ENCODE measurements around the gene AUNIP. TPM values are rescaled to one million over a fixed set of nuclear protein-coding genes. Genes with fewer than 3 reads are reported as not detected.

Gene AUNIP
- total RNA-seq, 4 donors from 2014 or later = 0.26 to 0.89 (median 0.49) TPM; not detected in 1

GRCh38 chr1:25862785-25863485 is 3.7 kb upstream of the AUNIP start:
- DNase-seq (ENCODE audit: low spot score in 2 of 2) = no peak
- Histone ChIP-seq H3K4me1 (peaks cover 44% of the 10 kb centered on the region), H3K9me3 (no peaks in the 10 kb centered on the region), H3K27ac (no peak overlapping the region), H3K27me3 (no peaks in the 10 kb centered on the region), H3K4me3 (no peak overlapping the region), H3K36me3 (peaks cover 15% of the 10 kb centered on the region)
- TF ChIP-seq POLR2A (IDR thresholded peaks at IDR 0.05) = no peak
- TF ChIP-seq POLR2AphosphoS5 (IDR thresholded peaks at IDR 0.05) = no peak
- TF ChIP-seq EP300 (IDR thresholded peaks at IDR 0.05) = no peak
- WGBS = 77% methylated on average over 20 of the region's 20 CpGs

- no peak for DNase-seq (ENCODE audit: low spot score in 2 of 2)
- H3K27ac ChIP-seq = no peak overlapping the region
- peaks cover 37% of the 10 kb centered on the region for H3K4me1 ChIP-seq
- TF ChIP-seq POLR2A (IDR thresholded peaks at IDR 0.05) = no peak
- no peak for TF ChIP-seq CTCF (IDR thresholded peaks at IDR 0.05)
- TF ChIP-seq EP300 (IDR thresholded peaks at IDR 0.05) = no peak
- no peak overlapping the region for H3K4me3 ChIP-seq
- no peaks in the 10 kb centered on the region for H3K27me3 ChIP-seq
- no peaks in the 10 kb centered on the region for H3K9me3 ChIP-seq
- peaks cover 15% of the 10 kb centered on the region for H3K36me3 ChIP-seq
- 81% methylated on average over 16 of the region's 16 CpGs for WGBS
Observed at GRCh38 chr1:25861316-25862286, 2.3 kb upstream of the AUNIP start.

GRCh38 chr1:25858494-25858893 is 763 bp downstream of the AUNIP start:
- TF ChIP-seq CTCF (IDR thresholded peaks at IDR 0.05) = no peak
- no peak for TF ChIP-seq POLR2A (IDR thresholded peaks at IDR 0.05)
- TF ChIP-seq EP300 (IDR thresholded peaks at IDR 0.05) = no peak
- TF ChIP-seq POLR2AphosphoS5 (IDR thresholded peaks at IDR 0.05) = no peak
- DNase-seq (ENCODE audit: low spot score in 2 of 2) = no peak
- Histone ChIP-seq H3K36me3 (peaks cover 13% of the 10 kb centered on the region), H3K9me3 (no peaks in the 10 kb centered on the region), H3K27me3 (no peaks in the 10 kb centered on the region), H3K27ac (no peak overlapping the region), H3K4me3 (peak overlapping the region; percentile 60), H3K4me1 (peaks cover 34% of the 10 kb centered on the region)
- WGBS = 43% methylated on average over 7 of the region's 7 CpGs

GRCh38 chr1:25856856-25857255 is 2.4 kb downstream of the AUNIP start:
- H3K36me3 ChIP-seq = no peaks in the 10 kb centered on the region
- no peak overlapping the region for H3K4me3 ChIP-seq
- H3K4me1 ChIP-seq = peaks cover 23% of the 10 kb centered on the region
- WGBS = 82% methylated on average over 11 of the region's 11 CpGs
- DNase-seq (ENCODE audit: low spot score in 2 of 2) = no peak
- no peaks in the 10 kb centered on the region for H3K27me3 ChIP-seq
- TF ChIP-seq POLR2AphosphoS5 (IDR thresholded peaks at IDR 0.05) = no peak
- TF ChIP-seq EP300 (IDR thresholded peaks at IDR 0.05) = no peak
- no peak for TF ChIP-seq POLR2A (IDR thresholded peaks at IDR 0.05)
- H3K9me3 ChIP-seq = no peaks in the 10 kb centered on the region
- no peak overlapping the region for H3K27ac ChIP-seq

GRCh38 chr1:25854554-25854953 is 4.7 kb downstream of the AUNIP start:
- 82% methylated on average over 2 of the region's 2 CpGs for whole genome bisulfite sequencing
- no peak overlapping the region for H3K4me3 ChIP-seq
- H3K36me3 ChIP-seq = no peaks in the 10 kb centered on the region
- peaks cover 12% of the 10 kb centered on the region for H3K4me1 ChIP-seq
- H3K27me3 ChIP-seq = no peaks in the 10 kb centered on the region
- DNase-seq (ENCODE audit: low spot score in 2 of 2) = no peak
- no peaks in the 10 kb centered on the region for H3K9me3 ChIP-seq
- no peak for TF ChIP-seq POLR2A (IDR thresholded peaks at IDR 0.05)
- TF ChIP-seq CTCF (IDR thresholded peaks at IDR 0.05) = no peak
- TF ChIP-seq POLR2AphosphoS5 (IDR thresholded peaks at IDR 0.05) = no peak
- no peak for TF ChIP-seq EP300 (IDR thresholded peaks at IDR 0.05)
- no peak overlapping the region for H3K27ac ChIP-seq

GRCh38 chr1:25848531-25848930 is 10.7 kb downstream of the AUNIP start:
- no peak for TF ChIP-seq EP300 (IDR thresholded peaks at IDR 0.05)
- no peak for TF ChIP-seq CTCF (IDR thresholded peaks at IDR 0.05)
- no peak for TF ChIP-seq POLR2A (IDR thresholded peaks at IDR 0.05)
- TF ChIP-seq POLR2AphosphoS5 (IDR thresholded peaks at IDR 0.05) = no peak
- H3K27ac ChIP-seq = no peak overlapping the region
- DNase-seq (ENCODE audit: low spot score in 2 of 2) = no peak
- no peaks in the 10 kb centered on the region for H3K36me3 ChIP-seq
- 36% methylated on average over 1 of the region's 1 CpG for WGBS
- H3K4me3 ChIP-seq = no peak overlapping the region
- no peaks in the 10 kb centered on the region for H3K27me3 ChIP-seq
- H3K9me3 ChIP-seq = no peaks in the 10 kb centered on the region
- H3K4me1 ChIP-seq = no peaks in the 10 kb centered on the region
